Measurements from ENCODE around the gene ZFYVE1.

Gene ZFYVE1

GRCh38 chr14:72925171-72925759 is 101.6 kb downstream of the ZFYVE1 start:
- DNase-seq (ENCODE audit: low read depth in 1 of 2, low spot score in 1 of 2): no peak

- DNase-seq (ENCODE audit: low read depth in 1 of 2, low spot score in 1 of 2): no peak
Observed at GRCh38 chr14:72924337-72924736, 102.6 kb downstream of the ZFYVE1 start.

GRCh38 chr14:72921396-72921795 is 105.5 kb downstream of the ZFYVE1 start:
- no peak for DNase-seq (ENCODE audit: low read depth in 1 of 2, low spot score in 1 of 2)

GRCh38 chr14:72920008-72920407 is 106.9 kb downstream of the ZFYVE1 start:
- DNase-seq (ENCODE audit: low read depth in 1 of 2, low spot score in 1 of 2): no peak
